ENCODE results near the gene THEMIS2.
"Not testable (repeated sequence)": the region's sequence is repeated elsewhere in the genome, so short reads cannot be mapped to it uniquely, and the experiment has no call there.

Gene THEMIS2

GRCh38 chr1:27863538-27863915 is 8.8 kb upstream of the THEMIS2 start:
- DNase-seq = no peak

GRCh38 chr1:27864264-27864895 is 8.0 kb upstream of the THEMIS2 start:
- DNase-seq = no peak

GRCh38 chr1:27865821-27866220 is 6.5 kb upstream of the THEMIS2 start:
- DNase-seq = no peak

- no peak for DNase-seq
Measured at GRCh38 chr1:27868556-27868931, 3.8 kb upstream of the THEMIS2 start.

GRCh38 chr1:27868932-27869718 is 3.2 kb upstream of the THEMIS2 start:
- no peak for DNase-seq

- no peak for DNase-seq
Measured at GRCh38 chr1:27869719-27870085, 2.6 kb upstream of the THEMIS2 start.

- DNase-seq = not testable (repeated sequence)
Measured at GRCh38 chr1:27871076-27871475, 1.3 kb upstream of the THEMIS2 start.

GRCh38 chr1:27872802-27873551 is 633 bp downstream of the THEMIS2 start:
- no peak for DNase-seq

GRCh38 chr1:27873671-27874384 is 1.5 kb downstream of the THEMIS2 start:
- DNase-seq = no peak

GRCh38 chr1:27876341-27877114 is 4.2 kb downstream of the THEMIS2 start:
- no peak for DNase-seq

GRCh38 chr1:27877115-27877416 is 4.7 kb downstream of the THEMIS2 start:
- no peak for DNase-seq

GRCh38 chr1:27878039-27878438 is 5.7 kb downstream of the THEMIS2 start:
- DNase-seq = no peak

- no peak for DNase-seq
Measured at GRCh38 chr1:27878787-27879335, 6.5 kb downstream of the THEMIS2 start.

GRCh38 chr1:27879374-27880082 is 7.2 kb downstream of the THEMIS2 start:
- DNase-seq = no peak

GRCh38 chr1:27882543-27882903 is 10.2 kb downstream of the THEMIS2 start:
- DNase-seq = no peak

- DNase-seq = no peak
Measured at GRCh38 chr1:27883536-27883935, 11.2 kb downstream of the THEMIS2 start.

GRCh38 chr1:27884006-27884954 is 11.9 kb downstream of the THEMIS2 start:
- DNase-seq = no peak

- DNase-seq = no peak
Measured at GRCh38 chr1:27885114-27885528, 12.8 kb downstream of the THEMIS2 start.

GRCh38 chr1:27885621-27886352 is 13.4 kb downstream of the THEMIS2 start:
- no peak for DNase-seq

- DNase-seq = no peak
Measured at GRCh38 chr1:27886353-27886679, 14.0 kb downstream of the THEMIS2 start.

Measured in DMS79 treated with DMSO at 0.1 percent for 48 hours (cell line).